Endothelial cell of umbilical vein (primary cell): ENCODE results near the gene NOL12. TPM values are rescaled to one million over a fixed set of nuclear protein-coding genes. Genes with fewer than 3 reads are reported as not detected.

Source experiments
- BruUV-seq: library from RNA; stranded (reverse); fragments of 400-500 nt; replicated peaks from 2 replicates; lab custom pipeline; 2021; lab: Mats Ljungman, UMichigan
- CTCF ChIA-PET: fragments of 300-600, 350-600 bp; sonication (Branson Sonifier 250); formaldehyde crosslinking; loops from one replicate; lab custom pipeline; 2021; ENCODE audit warnings: antibody characterized with exemption, inconsistent platforms; lab: Charles Lee
- POLR2A ChIA-PET: fragments of 300-600, 350-600 bp; sonication (Branson Sonifier 250); formaldehyde crosslinking; loops from one replicate; lab custom pipeline; 2021; ENCODE audit warnings: antibody characterized with exemption, inconsistent platforms; lab: Charles Lee
- DNase-seq: peaks from one replicate; pipeline ENCODE4 v3.0.0-alpha.2; 2011; ENCODE audit warnings: low read depth, low spot score
- FAIRE-seq: peaks from 2 replicates; lab custom pipeline; 2011; peaks lifted over from hg19 to GRCh38; lab: Jason Lieb, UNC
- H2AFZ ChIP-seq: 2 replicates; pipeline ENCODE4 v1.6.0; 2012; ENCODE audit warnings: low read depth, low read length, control low read depth, inconsistent platforms
- H3K27ac ChIP-seq: 2 replicates; pipeline ENCODE4 v1.5.1; 2011; ENCODE audit warnings: low read depth, mild to moderate bottlenecking, control low read depth, low read length, moderate library complexity; ENCODE audit not compliant: insufficient read depth
- H3K27me3 ChIP-seq, 2 experiments: 2 replicates each; pipeline versions ENCODE4 v1.6.0 to v1.6.1; 2011; ENCODE audit warnings: low read length in 2 of 2, mixed read lengths in 1 of 2; ENCODE audit not compliant: control insufficient read depth in 2 of 2, insufficient read depth in 2 of 2
- H3K36me3 ChIP-seq, 2 experiments: 2 replicates in 1 of 2; 3 replicates in 1 of 2; pipeline ENCODE4 v1.5.1; 2011; ENCODE audit warnings: low read length in 2 of 2, mild to moderate bottlenecking in 1 of 2, moderate library complexity in 1 of 2; ENCODE audit not compliant: control insufficient read depth in 2 of 2, insufficient read depth in 2 of 2; ENCODE audit errors: extremely low read depth in 1 of 2
- H3K4me1 ChIP-seq: 3 replicates; pipeline ENCODE4 v1.5.1; 2011; ENCODE audit warnings: mild to moderate bottlenecking, low read length; ENCODE audit not compliant: control insufficient read depth, insufficient read depth; ENCODE audit errors: extremely low read depth
- H3K4me2 ChIP-seq: 2 replicates; pipeline ENCODE4 v1.6.1; 2011; ENCODE audit warnings: low read length, control low read depth, mixed read lengths; ENCODE audit not compliant: insufficient read depth
- H3K4me3 ChIP-seq, 3 experiments: fragments of 200-600 bp in 1 of 3; sonication (generic), shearing (Covaris generic) in 1 of 3; replicated peaks in 1 of 3; 2 replicates each; pipeline ENCODE4 v1.5.1; 2011 to 2016; ENCODE audit warnings: control low read depth in 3 of 3, low read length in 3 of 3, mild to moderate bottlenecking in 2 of 3, inconsistent platforms in 1 of 3, low read depth in 1 of 3, moderate library complexity in 1 of 3; ENCODE audit not compliant: insufficient read depth in 1 of 3
- H3K79me2 ChIP-seq: 2 replicates; pipeline ENCODE4 v1.6.0; 2012; ENCODE audit warnings: low read length, inconsistent platforms; ENCODE audit not compliant: control insufficient read depth, insufficient read depth
- H3K9ac ChIP-seq: replicated peaks from 2 replicates; pipeline ENCODE3; 2011; ENCODE audit warnings: low read length, control low read depth; ENCODE audit not compliant: insufficient read depth; ENCODE audit errors: extremely low read depth
- H3K9me1 ChIP-seq: replicated peaks from 3 replicates; pipeline ENCODE4 v1.6.0; 2011; ENCODE audit warnings: mild to moderate bottlenecking, low read length; ENCODE audit not compliant: control insufficient read depth, insufficient read depth; ENCODE audit errors: extremely low read depth
- H3K9me3 ChIP-seq: replicated peaks from 2 replicates; pipeline ENCODE4 v1.5.1; 2012; ENCODE audit warnings: low read length, inconsistent platforms; ENCODE audit not compliant: control insufficient read depth, insufficient read depth
- H4K20me1 ChIP-seq: replicated peaks from 2 replicates; pipeline ENCODE3; 2011; ENCODE audit warnings: mild to moderate bottlenecking, low read length; ENCODE audit not compliant: control insufficient read depth, insufficient read depth; ENCODE audit errors: extremely low read depth
- EZH2 ChIP-seq: IDR thresholded peaks from 2 replicates; pipeline ENCODE4 v1.6.1; 2012; ENCODE audit warnings: borderline replicate concordance, low read depth, mild to moderate bottlenecking, moderate library complexity, low read length, inconsistent platforms; ENCODE audit not compliant: severe bottlenecking
- MAX ChIP-seq: IDR thresholded peaks from 2 replicates; pipeline ENCODE4 v1.6.1; 2011; ENCODE audit not compliant: insufficient read depth, insufficient read length
- POLR2A ChIP-seq: IDR thresholded peaks from 2 replicates; pipeline ENCODE4 v1.6.1; 2012; ENCODE audit warnings: low read depth, mild to moderate bottlenecking, control low read depth, low read length
- POLR2AphosphoS5 ChIP-seq: IDR thresholded peaks from 2 replicates; pipeline ENCODE4 v1.6.1; 2012; ENCODE audit warnings: low read depth, mild to moderate bottlenecking, control low read depth, low read length, moderate library complexity; ENCODE audit not compliant: insufficient read depth
- dilution Hi-C: fragments of 300-500 bp; cut with MboI; formaldehyde crosslinking; loops from one replicate; pipeline ENCODE4 v1.15.0; 2019; ENCODE audit warnings: low sequenced_read_pairs; ENCODE audit not compliant: extremely low pct_ligation_motif_present
- intact Hi-C: fragments of 100-400 bp; cut with micrococcal nuclease; formaldehyde crosslinking; loops from one replicate; pipeline ENCODE4 v1.10.0; 2022
- polyA plus RNA-seq, 4 experiments: library from polyadenylated mRNA; depleted of rRNA in 3 of 4; stranded (reverse) in 3 of 4; unstranded in 1 of 4; fragments of >200 nt; gene quantifications; 2 replicates each; pipeline versions ENCODE4 v1.2.1 to v1.2.3, GENCODE V29; 2011 to 2012; ENCODE audit warnings: missing spikeins in 1 of 4
- total RNA-seq: library from RNA; stranded (reverse); gene quantifications from 2 replicates; pipeline ENCODE4 v1.2.3, GENCODE V29; 2021

Gene NOL12
- total and polyA plus RNA-seq, 2 donors (not counting 3 experiments of a cell fraction or from before 2014, with no cell fraction given): 23.2 to 29.1 TPM

- Histone ChIP-seq H3K9me3 (no peaks in the 10 kb centered on the region), H3K4me1 (peaks cover 17% of the 10 kb centered on the region), H3K4me2 (peak within 1 kb of the TSS; percentile 85), H3K79me2 (peaks cover 31% of the 10 kb centered on the region), H3K27ac (peak within 1 kb of the TSS; percentile 7), H3K36me3 (no peaks in the 10 kb centered on the region), H3K9me1 (no peaks in the 10 kb centered on the region), H4K20me1 (no peaks in the 10 kb centered on the region), H3K4me3 (peak within 1 kb of the TSS; percentile 18 to 85 (median 54)), H3K27me3 (no peaks in the 10 kb centered on the region), H3K9ac (peak within 1 kb of the TSS; percentile 30), H2AFZ (peak within 1 kb of the TSS; percentile 82)
- no TSS peak for BruUV-seq
- intact Hi-C loops: loop anchor here (1.0 kb wide), 4 partner anchors 15 to 38 kb away; partner anchors contain the start of gene LGALS1
- peak; percentile 100 for DNase-seq
- peak; percentile 73 for TF ChIP-seq POLR2A
- peak; percentile 84 for TF ChIP-seq POLR2AphosphoS5
- TF ChIP-seq EZH2: no peak
- TF ChIP-seq MAX: peak; percentile 52
- CTCF ChIA-PET: interaction anchor here (1.0 to 8.6 kb wide), 14 partner anchors 8 to 123 kb away, joined by 3 to 220 read pairs (median 4); partner anchors contain the start of genes LGALS1 and NOL12
- POLR2A ChIA-PET: interaction anchor here (0.5 to 1.6 kb wide), 6 partner anchors 13 to 301 kb away, joined by 3 to 8 read pairs (median 4); partner anchors contain the start of genes LGALS1 and NOL12
- FAIRE-seq: peak; percentile 100
- dilution Hi-C loops: no loop called here
Observed at GRCh38 chr22:37658133-37659065, 27.7 kb upstream of the NOL12 start, which contains the start of gene PDXP. PDXP (plus strand) TSS chr22:37658723; CDS start chr22:37658783, 60 bp downstream.
